Activated naive CD4-positive, alpha-beta T cell treated with anti-CD3 and anti-CD28 coated beads, Interleukin-2, amount 50 U/mL, for 72 hours (primary cell): ENCODE results near the gene BBOX1. TPM values are rescaled to one million over a fixed set of nuclear protein-coding genes. Genes with fewer than 3 reads are reported as not detected.

Source experiments
- ATAC-seq, 2 donors: fragments of 150-1000 bp; cut with Tn5 transposase; 2 replicates each; pipeline ENCODE4 v1.10.0; 2021; ENCODE audit warnings: mild to moderate bottlenecking in 2 of 2, moderate library complexity in 2 of 2
- DNase-seq, 2 donors: peaks; one replicate each; pipeline ENCODE4 v3.0.0; 2021 to 2022; ENCODE audit warnings: low spot score in 2 of 2
- H3K27ac Mint-ChIP-seq, 2 donors: one replicate each; pipeline ENCODE4 v1.8.0; 2022; ENCODE audit warnings: mild to moderate bottlenecking in 2 of 2, mixed read lengths in 2 of 2
- H3K36me3 Mint-ChIP-seq, 2 donors: one replicate each; pipeline ENCODE4 v1.8.0; 2022; ENCODE audit warnings: mixed read lengths in 2 of 2
- H3K9me3 Mint-ChIP-seq, 2 donors: one replicate each; pipeline ENCODE4 v1.8.0; 2022; ENCODE audit warnings: mixed read lengths in 2 of 2
- total RNA-seq, 2 donors: library from RNA; stranded (reverse); gene quantifications; one replicate each; pipeline ENCODE4 v1.2.3, GENCODE V29; 2022

Gene BBOX1
- total RNA-seq, 2 donors from 2014 or later = not detected

DNA sequence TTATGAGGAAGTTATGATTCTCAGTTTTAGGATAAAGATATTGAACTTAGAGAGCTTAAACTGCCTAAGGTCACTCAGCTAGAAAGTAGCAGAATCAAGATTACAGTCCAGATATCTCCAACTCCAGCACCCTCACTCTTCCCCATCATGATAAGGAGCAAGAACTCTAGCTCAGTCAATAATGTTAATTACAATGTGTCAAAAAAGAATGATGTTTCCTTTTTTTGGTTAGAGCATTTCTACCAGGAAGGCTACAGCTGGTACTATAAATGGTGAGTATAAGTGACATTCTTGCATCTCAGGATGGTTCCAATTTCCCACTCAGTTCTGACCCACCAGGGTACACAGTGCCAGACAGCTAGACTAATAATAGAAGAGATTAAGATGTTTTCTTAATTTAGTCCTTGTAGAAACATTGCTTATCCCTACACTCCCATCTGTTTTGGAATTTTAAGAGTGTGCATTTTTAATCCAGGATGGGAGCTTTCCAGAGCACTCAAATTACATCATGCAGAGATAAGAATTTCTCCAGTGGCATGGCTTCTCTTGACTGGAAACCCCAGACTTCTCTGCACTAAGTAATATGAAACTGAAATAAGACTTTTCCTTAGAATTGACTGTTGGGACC is 21.6 kb upstream of the BBOX1 start:
- Mint-ChIP-seq H3K27ac (no peak overlapping the region), H3K9me3 (peaks cover 0 to 4% of the 10 kb centered on the region in 2 donors), H3K36me3 (no peaks in the 10 kb centered on the region)
- ATAC-seq (no peak), DNase-seq (no peak)

DNA sequence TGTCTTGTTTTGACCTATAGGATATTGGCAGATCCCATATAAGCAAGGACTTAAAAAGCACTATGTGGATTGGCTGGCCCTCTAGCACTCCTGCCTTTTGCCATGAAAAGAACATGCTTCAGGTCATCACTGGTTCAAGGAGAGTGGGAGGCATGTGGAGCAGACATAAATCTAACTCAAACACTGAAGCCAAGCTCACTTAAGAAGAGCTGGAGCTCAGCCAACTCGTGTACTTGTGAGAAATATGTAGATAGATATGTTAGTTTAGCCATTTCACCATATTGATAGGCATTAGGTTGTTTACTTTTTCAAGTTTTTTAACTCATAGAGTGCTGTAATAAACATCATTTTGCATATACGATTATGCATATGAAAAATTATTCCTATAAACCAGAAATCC is 19.9 kb upstream of the BBOX1 start:
- ATAC-seq (no peak), DNase-seq (no peak)
- peaks cover 0 to 4% of the 10 kb centered on the region in 2 donors for H3K9me3 Mint-ChIP-seq
- no peak overlapping the region for H3K27ac Mint-ChIP-seq
- no peaks in the 10 kb centered on the region for H3K36me3 Mint-ChIP-seq

DNA sequence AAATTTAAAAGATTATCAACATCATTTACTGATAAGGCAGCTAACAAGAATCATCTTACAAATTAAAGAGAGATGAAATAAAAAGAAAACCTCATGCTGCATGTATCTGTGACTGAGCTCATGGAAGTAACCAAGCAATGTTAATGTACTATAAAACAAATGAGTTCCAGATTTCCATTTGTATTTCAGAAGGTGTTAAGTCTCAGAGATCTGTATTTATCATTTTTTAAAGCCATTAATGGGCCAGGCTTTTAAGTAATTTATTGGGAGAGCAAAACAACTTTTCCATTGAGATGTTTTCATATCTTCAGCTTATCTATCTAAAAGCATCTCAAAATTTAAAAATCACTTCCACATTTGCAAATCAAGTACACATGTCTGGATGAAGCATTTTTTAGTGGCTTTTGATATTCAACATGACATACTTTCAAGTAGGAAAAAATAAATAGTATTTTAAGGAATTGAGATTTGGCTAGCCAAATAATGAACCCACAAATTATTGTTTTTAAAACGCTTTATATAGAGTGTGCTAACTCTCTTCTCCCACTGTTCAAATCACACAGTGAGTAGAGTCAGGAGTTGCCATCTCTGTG is 17.9 kb upstream of the BBOX1 start:
- peaks cover 0 to 4% of the 10 kb centered on the region in 2 donors for H3K9me3 Mint-ChIP-seq
- DNase-seq (no peak), ATAC-seq (no peak)
- H3K27ac Mint-ChIP-seq = no peak overlapping the region
- H3K36me3 Mint-ChIP-seq = no peaks in the 10 kb centered on the region

DNA sequence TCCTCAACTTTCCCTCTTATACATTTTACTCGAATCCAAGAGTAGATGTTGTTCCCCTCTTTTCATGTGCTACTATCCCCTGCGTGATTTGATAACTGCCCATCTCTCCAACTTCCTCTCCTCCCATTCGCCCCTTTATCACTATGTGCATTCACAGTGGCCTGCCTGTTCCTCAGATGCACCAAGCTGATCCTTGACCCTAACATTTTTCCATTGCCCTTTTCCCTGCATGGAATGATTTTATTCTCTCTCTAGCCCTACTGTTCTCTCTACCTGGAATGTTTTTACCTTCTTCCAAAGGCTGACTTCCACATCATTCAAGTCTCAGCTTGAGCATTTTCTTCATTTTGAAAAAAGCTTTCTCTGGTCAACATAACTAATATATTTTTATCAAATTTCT is 15.8 kb upstream of the BBOX1 start:
- H3K36me3 Mint-ChIP-seq = no peaks in the 10 kb centered on the region
- peaks cover 0 to 1% of the 10 kb centered on the region in 2 donors for H3K9me3 Mint-ChIP-seq
- no peak overlapping the region for H3K27ac Mint-ChIP-seq
- DNase-seq (no peak), ATAC-seq (no peak)

DNA sequence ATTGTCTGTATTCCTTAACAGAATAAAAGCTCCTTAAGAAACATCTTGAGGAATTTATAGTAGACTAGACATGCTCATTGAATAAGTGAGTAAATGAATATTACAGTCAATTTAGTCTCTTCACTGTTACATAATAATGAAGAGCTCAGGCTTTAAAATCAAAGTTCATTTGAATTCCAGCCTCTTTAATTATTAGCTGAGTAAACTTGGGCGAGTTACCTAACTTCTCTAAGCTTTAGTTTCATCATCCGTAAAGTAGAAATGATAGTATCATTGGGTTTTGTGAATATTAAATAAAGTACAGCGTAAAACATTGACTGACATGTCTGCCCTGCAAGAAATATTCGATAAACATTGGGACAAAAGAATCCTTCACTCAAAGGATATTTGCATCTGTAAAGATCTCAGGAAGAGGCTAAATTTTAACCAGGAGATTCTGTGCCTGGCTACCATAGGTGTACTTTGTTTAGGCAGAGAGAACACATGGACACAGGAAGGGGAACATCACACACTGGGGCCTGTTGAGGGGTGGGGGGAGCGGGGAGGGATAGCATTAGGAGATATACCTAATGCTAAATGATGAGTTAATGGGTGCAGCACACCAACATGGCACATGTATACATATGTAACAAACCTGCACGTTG is 15.2 kb upstream of the BBOX1 start:
- ATAC-seq = no peak

DNA sequence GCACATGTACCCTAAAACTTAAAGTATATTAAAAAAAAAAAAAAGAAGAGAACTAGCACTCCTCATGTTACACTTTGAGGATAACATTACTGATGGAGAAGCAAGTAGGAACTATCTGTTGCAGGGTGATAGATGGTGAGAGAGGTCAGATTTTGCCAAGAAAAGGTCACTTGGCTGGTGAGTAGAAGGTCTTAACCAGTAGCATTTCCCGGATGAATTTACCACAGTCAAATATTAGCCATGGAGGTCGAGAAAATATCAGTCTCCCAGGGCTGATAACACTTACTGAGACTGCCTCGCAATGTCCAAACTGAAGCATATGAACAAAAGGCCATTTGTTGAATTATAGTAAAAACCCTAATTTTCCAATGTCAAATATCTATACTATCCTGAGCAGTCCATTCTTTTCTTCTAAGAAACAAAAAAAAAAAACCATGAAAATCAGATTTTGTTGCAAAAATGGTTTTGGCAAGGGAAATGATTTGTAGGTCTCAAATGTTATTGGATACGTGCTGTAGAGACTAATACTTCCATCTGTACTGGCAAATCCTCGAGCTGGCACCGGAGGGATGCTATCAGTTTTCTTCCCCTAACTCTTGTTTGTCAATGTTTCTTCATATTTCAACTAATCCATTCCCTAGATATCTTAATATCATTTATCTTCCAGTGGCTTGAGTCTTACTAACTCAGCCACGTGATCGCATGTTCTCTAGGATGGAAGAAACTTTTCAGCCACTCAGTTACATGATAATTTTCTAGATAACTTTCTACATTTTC is 14.5 kb upstream of the BBOX1 start:
- H3K9me3 Mint-ChIP-seq = no peaks in the 10 kb centered on the region
- ATAC-seq = no peak
- no peak overlapping the region for H3K27ac Mint-ChIP-seq
- DNase-seq = no peak
- H3K36me3 Mint-ChIP-seq = no peaks in the 10 kb centered on the region

More for the DNA sequence above, 15.2 kb upstream of the BBOX1 start:
- Mint-ChIP-seq H3K9me3 (no peaks in the 10 kb centered on the region), H3K36me3 (no peaks in the 10 kb centered on the region), H3K27ac (no peak overlapping the region)
- DNase-seq = no peak

DNA sequence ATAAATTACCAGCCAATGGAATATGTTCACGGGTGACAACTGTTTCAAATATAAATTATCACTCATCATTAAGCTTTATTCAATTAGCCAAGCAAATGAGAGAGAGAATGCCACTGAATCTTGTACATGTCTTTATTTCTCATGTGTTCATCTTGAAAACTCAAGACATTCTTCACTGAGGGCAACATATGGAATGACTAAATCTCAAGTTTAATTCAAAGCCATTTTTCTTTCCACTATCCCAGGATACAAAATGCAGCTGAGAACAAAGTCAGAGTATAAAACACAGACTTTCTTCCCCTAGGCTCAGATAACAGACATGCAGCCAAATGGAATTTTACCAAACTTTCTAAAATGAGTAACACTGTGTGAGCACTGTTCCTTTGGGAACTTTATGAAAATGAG is 12.1 kb upstream of the BBOX1 start:
- H3K27ac Mint-ChIP-seq = no peak overlapping the region
- H3K36me3 Mint-ChIP-seq = no peaks in the 10 kb centered on the region
- DNase-seq = no peak
- peaks cover 3 to 9% of the 10 kb centered on the region in 2 donors for H3K9me3 Mint-ChIP-seq
- no peak for ATAC-seq

DNA sequence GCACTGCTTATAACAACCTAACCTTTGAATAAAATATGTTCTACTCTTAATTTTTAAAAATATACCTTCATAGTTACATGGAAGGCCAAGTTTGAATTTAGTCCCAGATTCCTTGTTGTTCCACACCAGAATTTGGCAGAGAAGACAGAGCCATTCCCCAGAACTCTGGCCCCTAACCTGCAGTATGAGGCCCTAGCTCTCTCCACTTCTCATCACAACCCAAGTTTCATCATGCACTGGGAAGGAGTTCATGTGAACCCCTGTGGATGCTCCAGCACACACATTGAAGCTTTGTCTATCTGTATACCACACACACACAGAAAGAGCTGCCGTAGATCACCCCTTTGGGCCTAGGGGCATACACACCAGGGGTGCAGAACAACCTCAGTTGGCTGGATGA is 10.6 kb upstream of the BBOX1 start:
- ATAC-seq (no peak), DNase-seq (no peak)
- no peaks in the 10 kb centered on the region for H3K36me3 Mint-ChIP-seq
- no peak overlapping the region for H3K27ac Mint-ChIP-seq
- peaks cover 11 to 19% of the 10 kb centered on the region in 2 donors for H3K9me3 Mint-ChIP-seq

DNA sequence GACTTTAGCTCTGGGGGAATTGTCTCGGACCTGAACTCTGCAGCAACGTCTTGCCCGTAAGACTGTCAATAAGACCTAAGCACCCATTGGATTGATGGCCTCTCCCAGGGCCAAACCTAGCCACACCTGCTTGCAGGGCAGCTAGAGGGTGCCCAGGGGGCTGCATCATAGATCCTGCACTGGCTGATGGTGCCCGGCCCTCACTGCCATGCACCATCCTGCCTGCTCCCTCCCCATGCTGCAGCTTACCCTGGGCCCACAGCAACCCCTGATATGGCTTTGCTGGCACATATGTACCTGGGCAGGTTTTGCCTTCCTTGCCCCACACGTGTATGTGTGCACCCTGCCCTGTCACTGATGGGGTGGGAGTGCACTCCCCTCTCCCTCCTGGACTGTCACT is 8.9 kb upstream of the BBOX1 start:
- peaks cover 16 to 24% of the 10 kb centered on the region in 2 donors for H3K9me3 Mint-ChIP-seq

DNA sequence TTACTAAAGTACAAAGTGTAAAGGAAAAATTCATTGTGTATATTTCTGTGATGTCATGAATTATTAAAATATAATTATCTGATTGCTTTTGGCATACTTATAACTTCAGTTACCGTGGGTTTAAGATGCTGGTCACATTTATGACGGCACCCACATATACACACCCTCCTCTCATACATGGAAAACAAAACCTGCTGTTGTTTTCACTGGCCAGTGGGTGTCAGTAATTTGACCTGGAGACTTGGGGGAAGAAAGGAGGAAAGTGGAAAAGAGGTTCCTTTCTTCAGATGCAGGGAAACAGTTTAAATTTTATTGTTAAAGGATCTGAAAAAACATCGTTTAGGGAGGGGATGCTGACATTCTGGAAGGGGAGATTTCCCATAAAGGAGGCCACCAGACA is 742 bp upstream of the BBOX1 start:
- ATAC-seq (no peak), DNase-seq (no peak)
- Mint-ChIP-seq H3K36me3 (peaks cover 0 to 9% of the 10 kb centered on the region in 2 donors), H3K9me3 (peaks cover 19 to 31% of the 10 kb centered on the region in 2 donors), H3K27ac (no peak overlapping the region)

More for the DNA sequence above, 8.9 kb upstream of the BBOX1 start:
- Mint-ChIP-seq H3K36me3 (no peaks in the 10 kb centered on the region), H3K27ac (no peak overlapping the region)
- DNase-seq (no peak), ATAC-seq (no peak)

DNA sequence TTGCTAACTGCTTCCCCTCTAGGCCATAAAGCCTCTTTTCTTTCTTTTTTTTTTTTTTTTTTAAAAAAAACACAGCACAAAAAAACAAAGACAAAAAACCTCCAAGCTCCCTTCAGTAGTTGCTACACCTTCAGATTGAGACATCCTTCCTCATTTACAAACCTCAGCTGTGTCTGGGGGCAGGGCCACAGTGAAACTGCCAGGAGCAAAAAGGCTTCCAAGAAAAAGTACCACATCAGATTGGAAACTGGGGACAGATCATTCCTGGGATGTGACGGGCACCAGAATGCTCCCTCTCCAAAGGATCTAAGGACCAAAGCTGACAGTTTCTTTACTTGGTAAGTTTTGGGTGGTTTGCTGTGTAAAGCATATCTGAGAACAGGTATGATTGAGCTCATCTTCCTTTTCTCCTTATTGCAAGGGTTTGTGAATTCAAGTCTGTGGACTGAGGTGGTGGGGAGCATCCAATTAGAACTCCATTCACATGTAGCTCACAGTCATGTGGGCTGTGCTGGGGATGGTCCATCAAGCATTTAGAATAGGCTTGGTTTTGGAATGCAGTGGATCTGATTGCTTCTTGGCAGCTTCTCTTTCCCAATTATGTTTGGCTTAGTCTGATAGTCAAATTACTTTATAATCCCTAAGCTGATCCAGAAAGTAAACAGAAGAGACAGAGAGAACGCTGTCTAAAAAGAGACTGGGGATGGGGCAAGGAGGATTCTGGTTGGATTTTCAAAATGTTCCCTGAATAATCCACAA is 705 bp downstream of the BBOX1 start:
- ATAC-seq (no peak), DNase-seq (no peak)
- Mint-ChIP-seq H3K9me3 (peaks cover 19 to 34% of the 10 kb centered on the region in 2 donors), H3K36me3 (peaks cover 0 to 9% of the 10 kb centered on the region in 2 donors), H3K27ac (no peak overlapping the region)

DNA sequence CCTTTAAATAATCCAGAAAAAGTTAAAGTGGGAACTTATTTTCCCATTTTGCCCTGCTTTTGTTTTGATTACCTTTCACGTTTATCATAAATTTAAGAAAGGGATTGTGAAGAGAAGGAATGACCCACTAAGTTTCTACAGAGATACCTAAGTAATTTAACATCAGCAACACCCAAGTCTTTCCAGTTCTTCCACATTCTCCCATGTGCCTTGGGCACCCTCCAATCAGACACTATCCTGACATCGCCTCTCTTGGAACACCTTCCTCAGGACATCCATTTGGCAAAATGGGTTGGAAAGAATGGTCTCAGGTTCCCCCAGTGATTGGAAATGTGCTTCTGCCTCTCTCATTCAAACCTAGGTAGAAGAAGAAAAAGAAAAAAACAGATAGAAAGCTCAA is 6.3 kb downstream of the BBOX1 start:
- ATAC-seq (no peak), DNase-seq (no peak)
- Mint-ChIP-seq H3K9me3 (peaks cover 8 to 29% of the 10 kb centered on the region in 2 donors), H3K36me3 (peaks cover 0 to 9% of the 10 kb centered on the region in 2 donors), H3K27ac (no peak overlapping the region)

DNA sequence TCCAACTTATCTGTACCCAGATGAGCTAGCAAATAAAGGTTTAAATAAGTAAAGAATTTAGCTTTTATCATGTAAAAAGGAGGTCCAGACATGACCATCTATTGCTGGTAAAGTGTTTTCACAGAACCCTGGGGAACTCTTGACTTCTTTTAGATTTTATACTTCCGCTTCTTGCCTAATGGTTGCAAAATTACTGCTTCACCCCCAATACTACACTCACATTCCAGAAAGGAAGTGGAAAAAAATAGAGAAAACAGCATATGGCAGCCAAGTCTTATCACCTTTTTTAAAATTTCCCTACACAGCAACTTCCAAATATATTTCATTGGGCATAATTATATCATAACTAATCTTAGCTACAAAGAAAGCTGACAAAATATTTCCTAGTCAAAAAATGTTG is 12.1 kb downstream of the BBOX1 start:
- no peak overlapping the region for H3K27ac Mint-ChIP-seq
- H3K9me3 Mint-ChIP-seq = peaks cover 0 to 17% of the 10 kb centered on the region in 2 donors
- DNase-seq = no peak
- H3K36me3 Mint-ChIP-seq = no peaks in the 10 kb centered on the region
- no peak for ATAC-seq

DNA sequence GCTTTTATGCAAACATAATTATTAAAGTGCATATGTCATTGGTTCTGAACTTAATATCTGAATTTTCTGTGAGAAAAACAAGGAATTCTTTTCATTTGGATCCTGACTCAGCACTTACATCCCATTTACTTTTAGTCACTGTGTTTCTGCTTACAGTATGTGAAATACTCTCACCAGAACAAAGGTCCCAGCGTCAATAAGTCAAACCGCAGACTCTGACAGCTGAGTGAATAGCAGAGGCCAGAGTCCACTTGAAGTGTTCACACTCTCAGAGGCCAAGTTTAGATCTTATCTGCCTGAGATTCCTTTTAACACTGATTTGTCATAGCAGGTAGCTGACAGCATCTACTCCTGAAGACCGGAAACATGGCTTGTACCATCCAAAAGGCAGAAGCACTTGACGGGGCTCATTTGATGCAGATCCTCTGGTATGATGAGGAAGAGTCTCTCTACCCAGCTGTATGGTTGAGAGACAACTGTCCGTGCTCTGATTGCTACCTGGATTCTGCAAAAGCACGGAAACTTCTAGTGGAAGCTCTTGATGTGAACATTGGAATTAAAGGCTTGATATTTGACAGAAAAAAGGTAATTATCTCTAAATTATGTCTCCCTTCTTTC is 14.6 kb downstream of the BBOX1 start:
- Mint-ChIP-seq H3K27ac (no peak overlapping the region), H3K36me3 (peaks cover 0 to 6% of the 10 kb centered on the region in 2 donors), H3K9me3 (peaks cover 8 to 19% of the 10 kb centered on the region in 2 donors)
- ATAC-seq (no peak), DNase-seq (no peak)

DNA sequence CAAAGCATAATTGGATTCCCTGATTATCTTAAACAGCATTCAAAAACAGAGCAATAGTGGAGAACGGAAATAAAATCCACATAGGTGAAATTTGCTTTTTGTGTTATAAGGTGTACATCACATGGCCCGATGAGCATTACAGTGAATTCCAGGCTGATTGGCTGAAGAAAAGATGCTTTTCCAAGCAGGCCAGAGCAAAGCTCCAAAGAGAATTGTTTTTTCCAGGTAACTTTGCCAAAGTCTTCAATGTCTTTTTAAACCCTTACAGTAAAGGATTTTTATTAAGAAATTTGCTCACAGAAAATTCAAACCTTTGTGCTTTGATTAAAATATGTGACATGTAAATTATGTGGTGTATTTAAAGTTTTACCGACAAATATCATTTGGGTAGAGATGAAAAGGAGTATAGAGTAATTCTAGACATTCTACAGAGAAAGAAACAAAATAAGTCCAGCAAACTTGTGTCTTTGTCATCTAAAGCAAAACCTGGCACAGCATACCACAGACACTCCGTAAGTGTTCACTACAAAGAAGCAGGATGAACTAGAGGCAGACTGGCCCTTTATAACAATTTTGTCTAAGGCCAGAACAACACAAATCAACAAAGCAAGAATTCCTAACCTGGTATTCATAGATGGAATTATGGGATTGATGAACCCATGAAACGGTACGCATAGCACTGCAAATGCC is 16.6 kb downstream of the BBOX1 start:
- peaks cover 0 to 6% of the 10 kb centered on the region in 2 donors for H3K36me3 Mint-ChIP-seq
- ATAC-seq (no peak), DNase-seq (no peak)
- H3K9me3 Mint-ChIP-seq = peaks cover 8 to 18% of the 10 kb centered on the region in 2 donors
- H3K27ac Mint-ChIP-seq = no peak overlapping the region

DNA sequence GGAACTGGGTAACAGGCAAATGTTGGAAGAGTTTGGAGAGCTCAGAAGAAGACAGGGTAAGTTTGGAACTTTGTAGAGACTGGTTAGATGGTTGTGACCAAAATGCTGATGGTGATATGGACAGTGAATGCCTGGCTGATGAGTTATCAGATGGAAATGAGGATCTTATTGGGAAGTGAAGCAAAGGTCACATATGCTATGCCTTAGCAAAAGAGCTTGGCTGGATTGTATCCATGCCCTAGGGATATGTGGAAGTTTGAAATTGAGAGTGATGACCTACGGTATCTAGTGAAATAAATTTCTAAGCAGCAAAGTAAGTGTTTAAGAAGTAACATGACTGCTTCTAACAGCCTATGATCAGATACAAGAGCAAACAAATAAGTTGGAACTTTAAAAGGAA is 17.8 kb downstream of the BBOX1 start:
- Mint-ChIP-seq H3K9me3 (peaks cover 8 to 11% of the 10 kb centered on the region in 2 donors), H3K36me3 (peaks cover 0 to 6% of the 10 kb centered on the region in 2 donors), H3K27ac (no peak overlapping the region)
- ATAC-seq = no peak
- DNase-seq = no peak
